HG02840 (cell line): ENCODE measurements around the gene C6orf62.
"Not testable (repeated sequence)": the region's sequence is repeated elsewhere in the genome, so short reads cannot be mapped to it uniquely, and the experiment has no call there.

Source experiments
- ATAC-seq: cut with Tn5 transposase; IDR thresholded peaks from one replicate; pipeline ENCODE4 v1.9.1; 2021; ENCODE audit warnings: mild to moderate bottlenecking, moderate library complexity, moderate number of reproducible peaks; ENCODE audit not compliant: unreplicated experiment, low FRiP score

Gene C6orf62

GRCh38 chr6:24743944-24744335 is 25.0 kb upstream of the C6orf62 start:
- peak; percentile 41 for ATAC-seq

DNA sequence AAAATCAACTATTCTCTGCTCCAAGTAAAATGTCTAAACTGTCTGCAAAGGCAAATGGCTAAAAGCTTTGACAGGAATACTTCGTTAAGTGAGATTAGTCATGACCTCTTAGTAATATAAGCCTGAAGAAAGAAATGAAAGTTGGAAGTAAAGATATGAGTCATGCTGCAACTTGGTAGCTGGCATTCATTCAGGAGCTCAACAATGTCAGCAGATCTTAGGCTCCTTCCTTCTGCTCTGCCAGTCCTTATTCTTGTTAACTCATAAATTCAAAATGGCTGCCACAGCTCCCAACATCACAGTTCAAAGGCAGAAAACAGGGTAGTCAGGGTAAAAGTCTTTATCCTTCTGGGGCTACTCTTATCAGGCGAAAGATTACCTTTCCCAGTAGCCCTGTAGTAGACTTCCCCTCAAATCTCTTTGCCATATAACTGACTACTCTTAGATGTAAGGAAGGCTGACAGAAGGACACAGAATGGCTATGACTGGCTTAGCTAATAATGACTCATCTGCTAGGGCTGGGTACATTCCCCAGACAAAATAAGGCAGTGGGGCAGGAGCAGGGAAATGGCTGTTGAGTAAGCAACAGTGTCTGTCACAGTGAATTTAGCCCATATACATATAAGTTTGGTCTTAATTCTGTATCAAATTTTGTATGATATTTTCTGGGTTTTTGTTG is 24.4 kb upstream of the C6orf62 start:
- peak; percentile 86 for ATAC-seq

DNA sequence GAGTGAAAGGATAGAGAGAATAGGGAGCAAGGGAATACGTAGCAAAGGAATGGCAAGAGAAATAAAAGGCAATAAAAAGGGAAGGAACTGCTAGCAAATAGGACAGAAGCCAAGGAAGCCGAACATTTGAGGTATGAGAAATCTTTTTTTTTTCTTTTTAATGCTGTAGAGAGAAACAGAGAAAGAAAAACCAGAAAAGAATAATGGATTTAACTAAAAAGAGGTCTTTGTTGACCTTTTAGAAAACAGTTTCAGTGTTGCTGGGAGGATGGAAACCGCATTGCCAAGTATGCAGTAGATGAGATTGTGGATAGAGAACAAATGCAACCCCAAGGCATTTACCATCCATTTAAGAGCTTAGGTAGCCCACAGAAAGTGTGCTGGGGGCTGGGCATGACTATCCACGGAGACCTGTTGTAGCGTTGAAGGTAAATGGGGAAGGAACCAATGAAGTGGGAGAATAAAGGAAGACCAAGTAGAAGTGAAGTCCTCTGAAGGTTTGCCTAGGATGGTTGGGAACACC is 23.3 kb upstream of the C6orf62 start:
- ATAC-seq = no peak

DNA sequence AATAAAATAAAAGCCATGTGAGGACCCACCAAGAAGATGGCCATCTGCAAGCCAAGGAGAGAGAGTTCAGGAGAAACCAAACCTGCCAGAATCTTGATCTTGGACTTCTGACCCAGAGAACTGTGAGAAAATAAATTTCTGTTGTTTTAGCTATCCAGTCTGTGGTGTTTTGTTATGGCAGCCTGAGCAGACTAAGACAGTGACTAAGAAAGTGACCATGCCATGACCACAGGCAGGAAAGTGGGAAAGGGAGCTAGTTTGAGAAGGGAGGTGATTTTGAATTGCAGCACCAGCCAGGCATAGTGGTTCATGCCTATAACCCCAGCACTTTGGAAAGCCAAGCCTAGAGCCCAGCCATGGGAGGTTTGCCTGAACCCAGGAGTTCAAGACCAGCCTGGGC is 21.9 kb upstream of the C6orf62 start:
- ATAC-seq = no peak

DNA sequence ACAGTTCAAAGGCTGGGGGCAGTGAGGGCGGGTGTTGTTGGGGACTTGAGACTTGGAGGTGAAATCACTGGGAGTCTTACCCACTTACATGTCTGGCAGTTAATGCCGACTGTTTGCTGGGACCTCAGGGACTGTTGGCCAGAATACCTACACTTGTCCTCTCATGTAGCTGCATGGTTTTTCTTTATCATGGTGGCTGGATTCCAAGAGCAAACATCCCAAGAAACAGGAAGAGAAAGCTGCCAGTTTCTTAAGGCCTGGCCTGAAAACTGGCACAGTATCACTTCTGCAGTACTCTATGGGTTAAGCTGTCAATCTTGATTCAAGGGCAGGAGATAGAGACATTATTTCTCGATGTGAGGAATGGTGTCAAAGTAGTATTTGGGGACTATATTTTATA is 19.8 kb upstream of the C6orf62 start:
- ATAC-seq = no peak

GRCh38 chr6:24734710-24735109 is 15.8 kb upstream of the C6orf62 start:
- not testable (repeated sequence) for ATAC-seq

DNA sequence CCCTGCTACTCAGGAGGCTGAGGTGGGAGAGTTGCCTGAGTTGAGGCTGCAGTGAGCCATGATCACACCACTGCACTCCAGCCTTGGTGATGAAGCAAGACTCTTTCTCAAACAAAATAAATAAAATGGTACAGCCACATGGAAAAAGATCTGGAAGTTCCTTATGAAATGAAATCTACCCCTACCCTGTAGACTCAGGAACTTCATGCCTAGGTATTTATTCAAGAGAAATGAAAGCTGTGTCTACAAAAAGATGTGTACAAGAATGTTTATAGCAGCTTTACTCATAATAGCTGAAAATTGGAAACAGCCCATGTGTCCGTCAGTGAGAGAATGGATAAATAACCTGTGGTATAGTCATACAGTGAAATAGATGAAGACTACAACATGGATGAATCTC is 15.2 kb upstream of the C6orf62 start:
- no peak for ATAC-seq

GRCh38 chr6:24731456-24732134 is 12.6 kb upstream of the C6orf62 start:
- not testable (repeated sequence) for ATAC-seq

- not testable (repeated sequence) for ATAC-seq
Measured at GRCh38 chr6:24730653-24731052, 11.7 kb upstream of the C6orf62 start.

DNA sequence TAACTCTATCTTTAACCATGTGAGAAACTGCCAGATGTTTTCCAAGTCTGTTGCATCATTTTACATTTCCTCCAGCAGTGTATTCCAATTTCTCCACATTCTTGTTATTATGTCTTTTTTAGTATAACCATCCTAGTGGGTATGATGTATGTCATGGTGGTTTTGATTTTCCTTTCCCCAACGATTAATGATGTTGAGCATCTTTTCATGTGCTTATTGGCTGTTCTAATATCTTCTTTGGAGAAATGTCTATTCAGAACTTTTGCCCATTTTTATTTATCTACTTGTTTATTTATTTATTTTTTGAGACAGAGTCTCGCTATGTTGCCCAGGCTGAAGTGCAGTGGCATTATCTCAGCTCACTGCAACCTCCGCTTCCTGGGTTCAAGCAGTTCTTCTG is 4.3 kb upstream of the C6orf62 start:
- ATAC-seq = no peak

DNA sequence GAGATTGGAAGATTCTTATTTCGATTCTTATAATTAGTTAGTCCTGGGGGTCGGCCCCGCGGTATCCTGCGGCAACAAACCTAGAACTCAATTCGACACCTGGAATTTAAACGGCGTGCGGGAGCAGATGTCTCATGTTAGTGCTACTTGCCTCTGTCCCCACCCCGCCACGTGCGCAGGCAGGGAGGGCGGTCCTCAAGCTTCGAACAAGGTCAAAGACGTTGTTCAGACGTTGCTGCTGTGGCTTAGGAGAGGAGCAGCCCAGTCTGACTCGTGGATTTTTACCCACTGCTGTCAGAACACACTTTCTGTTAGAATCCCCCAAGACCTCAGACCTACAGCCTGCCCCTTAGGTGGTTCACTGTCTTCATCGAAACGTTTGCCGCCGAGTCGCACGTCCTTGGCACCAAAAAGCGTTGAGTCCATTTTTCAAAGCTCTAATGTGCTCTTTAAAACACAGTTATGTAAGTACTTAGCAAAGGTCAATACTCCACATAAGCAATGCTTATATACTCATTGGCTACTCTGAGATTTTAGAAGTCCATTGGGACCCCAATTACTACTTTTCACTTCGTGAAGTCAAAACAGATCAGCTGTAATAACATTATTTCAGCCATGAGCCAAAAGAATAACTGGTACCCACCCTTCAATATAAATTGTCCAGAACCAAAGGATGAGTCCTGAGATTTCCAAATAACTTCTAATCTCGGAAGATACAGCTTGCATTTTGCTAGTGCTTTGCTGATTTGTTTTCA is 2.7 kb upstream of the C6orf62 start:
- peak; percentile 44 for ATAC-seq

GRCh38 chr6:24720604-24721460 is 1.9 kb upstream of the C6orf62 start:
- peak; percentile 90 for ATAC-seq

GRCh38 chr6:24720131-24720603 is 1.2 kb upstream of the C6orf62 start:
- no peak for ATAC-seq

DNA sequence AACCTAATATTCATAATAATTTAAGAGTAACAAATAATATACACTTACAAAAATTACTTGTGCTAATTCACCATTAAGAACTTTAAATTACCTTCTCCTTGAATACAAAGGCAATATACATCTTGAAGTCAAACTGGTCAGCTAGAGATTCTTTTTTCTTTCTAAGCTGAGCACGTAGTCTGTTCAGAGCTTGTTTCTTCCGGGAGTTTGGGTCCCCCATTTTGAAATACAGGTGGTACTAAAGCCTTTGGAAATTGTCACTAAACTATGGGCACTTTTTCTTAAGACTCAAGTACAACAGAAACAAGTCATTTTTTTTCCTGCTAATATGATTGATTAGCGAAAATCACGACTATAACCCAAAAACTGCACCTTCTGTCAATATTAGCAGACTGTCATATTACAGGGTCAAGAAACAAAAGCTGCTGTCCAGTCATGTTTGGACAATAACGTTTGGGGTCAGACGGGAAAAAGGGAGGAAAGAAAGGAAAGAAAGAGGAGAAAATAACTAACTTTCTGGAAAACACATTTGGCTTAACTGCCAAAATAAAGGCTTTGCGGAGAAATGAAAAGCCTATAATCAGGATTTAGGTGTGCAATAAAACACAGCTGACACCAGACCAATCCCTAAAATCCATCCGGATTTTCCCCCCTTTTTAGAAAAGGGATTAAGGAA is 367 bp downstream of the C6orf62 start:
- no peak for ATAC-seq

- ATAC-seq = not testable (repeated sequence)
Measured at GRCh38 chr6:24716602-24717148, 2.3 kb downstream of the C6orf62 start.

GRCh38 chr6:24710519-24711303 is 8.2 kb downstream of the C6orf62 start:
- ATAC-seq = no peak

- no peak for ATAC-seq
Measured at GRCh38 chr6:24709014-24709711, 9.8 kb downstream of the C6orf62 start.

DNA sequence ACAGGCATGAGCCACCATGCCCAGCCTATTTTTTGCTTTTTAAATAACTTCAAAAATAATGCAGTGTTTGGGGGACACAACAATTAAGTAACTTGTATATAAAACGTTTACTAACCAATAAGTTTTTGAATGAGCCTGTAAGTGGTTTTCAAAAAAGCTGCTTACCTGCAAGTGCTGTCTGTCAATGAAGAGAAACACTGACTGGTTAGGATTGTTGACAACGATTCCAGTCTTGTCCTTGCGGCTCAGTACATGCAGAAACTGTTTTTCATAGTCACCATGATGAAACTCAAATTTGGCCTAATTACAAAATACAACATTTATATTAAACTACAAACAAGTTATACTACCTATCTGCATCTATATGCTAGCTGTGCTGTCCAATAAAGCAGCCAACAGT is 10.3 kb downstream of the C6orf62 start:
- no peak for ATAC-seq
